H1 (cell line): ENCODE results near the gene PKN3. TPM values are rescaled to one million over a fixed set of nuclear protein-coding genes. Genes with fewer than 3 reads are reported as not detected.

Experiments used
- CTCF ChIA-PET: fragments of 300-600 bp; sonication (Branson Sonifier 250); formaldehyde crosslinking; loops from one replicate; lab custom pipeline; 2021; ENCODE audit not compliant: partially characterized antibody; lab: Charles Lee
- POLR2A ChIA-PET: fragments of 300-600 bp; sonication (Branson Sonifier 250); formaldehyde crosslinking; loops from one replicate; lab custom pipeline; 2021; ENCODE audit warnings: inconsistent platforms; ENCODE audit not compliant: partially characterized antibody; lab: Charles Lee
- DNase-seq, 2 experiments: peaks; one replicate each; pipeline versions ENCODE4 v3.0.0 to v3.0.0-alpha.2; 2010 to 2022; ENCODE audit warnings: low spot score in 2 of 2, low read depth in 1 of 2, mixed read lengths in 1 of 2
- FAIRE-seq: peaks from 2 replicates; lab custom pipeline; 2011; peaks lifted over from hg19 to GRCh38; lab: Jason Lieb, UNC
- H2AFZ ChIP-seq: 2 replicates; pipeline ENCODE4 v1.8.1; 2012; ENCODE audit warnings: low read length, inconsistent platforms
- H2AK5ac ChIP-seq: 2 replicates; pipeline ENCODE4 v1.6.1; 2013; ENCODE audit warnings: low read depth, low read length
- H2BK120ac ChIP-seq: replicated peaks from 2 replicates; pipeline ENCODE3; 2013; ENCODE audit warnings: low read depth, low read length, inconsistent platforms
- H2BK12ac ChIP-seq: 2 replicates; pipeline ENCODE4 v1.6.1; 2013; ENCODE audit warnings: low read depth, low read length
- H2BK15ac ChIP-seq: 2 replicates; pipeline ENCODE4 v1.6.1; 2013; ENCODE audit warnings: low read length
- H2BK20ac ChIP-seq: 2 replicates; pipeline ENCODE4 v1.6.1; 2013; ENCODE audit warnings: low read length
- H2BK5ac ChIP-seq: 2 replicates; pipeline ENCODE4 v1.6.1; 2013; ENCODE audit warnings: low read depth, low read length
- H3K14ac ChIP-seq: 2 replicates; pipeline ENCODE4 v1.6.1; 2013; ENCODE audit warnings: inconsistent platforms; ENCODE audit not compliant: insufficient read length
- H3K18ac ChIP-seq: 2 replicates; pipeline ENCODE4 v1.6.1; 2013; ENCODE audit warnings: low read length; ENCODE audit errors: extremely low read depth
- H3K23ac ChIP-seq: 2 replicates; pipeline ENCODE4 v1.6.1; 2013; ENCODE audit warnings: inconsistent platforms; ENCODE audit not compliant: insufficient read length
- H3K23me2 ChIP-seq: 2 replicates; pipeline ENCODE4 v1.6.1; 2013; ENCODE audit warnings: low read depth, low read length
- H3K27ac ChIP-seq: 2 replicates; pipeline ENCODE4 v1.6.1; 2011; ENCODE audit warnings: low read depth, low read length, inconsistent platforms
- H3K27me3 ChIP-seq, 4 experiments: replicated peaks in 1 of 4; 1 replicate in 1 of 4; 2 replicates in 3 of 4; pipeline versions ENCODE4 v1.6.1 to v1.8.1; 2011 to 2013; ENCODE audit warnings: low read length in 3 of 4, mild to moderate bottlenecking in 3 of 4, inconsistent platforms in 2 of 4, mixed read lengths in 2 of 4, moderate library complexity in 1 of 4; ENCODE audit not compliant: control insufficient read depth in 3 of 4, insufficient read depth in 3 of 4; ENCODE audit errors: extremely low read depth in 1 of 4
- H3K36me3 ChIP-seq, 4 experiments: 2 replicates each; pipeline versions ENCODE4 v1.6.1 to v1.8.1; 2011 to 2013; ENCODE audit warnings: mild to moderate bottlenecking in 4 of 4, low read length in 3 of 4, moderate library complexity in 2 of 4, control low read depth in 1 of 4, inconsistent platforms in 1 of 4; ENCODE audit not compliant: insufficient read depth in 4 of 4, control insufficient read depth in 2 of 4
- H3K4ac ChIP-seq: replicated peaks from 2 replicates; pipeline ENCODE3; 2013; ENCODE audit warnings: low read length, low read depth, mixed read lengths, inconsistent platforms; ENCODE audit not compliant: insufficient read length
- H3K4me1 ChIP-seq, 4 experiments: replicated peaks in 1 of 4; 1 replicate in 1 of 4; 2 replicates in 3 of 4; pipeline versions ENCODE4 v1.6.1 to v1.8.1; 2011 to 2013; ENCODE audit warnings: low read length in 3 of 4, inconsistent platforms in 2 of 4, mixed read lengths in 1 of 4; ENCODE audit not compliant: insufficient read depth in 4 of 4, control insufficient read depth in 3 of 4
- H3K4me2 ChIP-seq, 2 experiments: 2 replicates each; pipeline versions ENCODE4 v1.6.1 to v1.8.1; 2011 to 2013; ENCODE audit warnings: low read depth in 2 of 2, low read length in 2 of 2, control low read depth in 1 of 2, inconsistent platforms in 1 of 2, mild to moderate bottlenecking in 1 of 2; ENCODE audit not compliant: insufficient read depth in 1 of 2
- H3K4me3 ChIP-seq, 4 experiments: fragments of 200-600, 300-600 bp in 1 of 4; sonication (generic), shearing (Covaris generic), sonication (Bioruptor Twin) in 1 of 4; 2 replicates each; pipeline versions ENCODE4 v1.5.1 to v1.8.1; 2011 to 2016; ENCODE audit warnings: low read length in 4 of 4, low read depth in 3 of 4, control low read depth in 2 of 4, inconsistent platforms in 2 of 4, mild to moderate bottlenecking in 2 of 4, mixed read lengths in 1 of 4, moderate library complexity in 1 of 4; ENCODE audit not compliant: insufficient read depth in 2 of 4; ENCODE audit errors: extremely low read depth in 1 of 4
- H3K56ac ChIP-seq: replicated peaks from 2 replicates; pipeline ENCODE3; 2013; ENCODE audit warnings: low read depth, mild to moderate bottlenecking, mixed read lengths, low read length, inconsistent platforms; ENCODE audit not compliant: insufficient read length
- H3K79me1 ChIP-seq: 2 replicates; pipeline ENCODE4 v1.6.1; 2013; ENCODE audit warnings: low read depth, low read length, control low read depth
- H3K79me2 ChIP-seq, 2 experiments: 2 replicates each; pipeline versions ENCODE4 v1.6.1 to v1.8.1; 2012 to 2013; ENCODE audit warnings: low read length in 2 of 2, mild to moderate bottlenecking in 2 of 2, inconsistent platforms in 1 of 2; ENCODE audit not compliant: insufficient read depth in 2 of 2, control insufficient read depth in 1 of 2
- H3K9ac ChIP-seq, 4 experiments: replicated peaks in 1 of 4; 1 replicate in 1 of 4; 2 replicates in 3 of 4; pipeline versions ENCODE4 v1.6.1 to v1.8.1; 2011 to 2013; ENCODE audit warnings: low read depth in 3 of 4, low read length in 3 of 4, control low read depth in 2 of 4, mild to moderate bottlenecking in 2 of 4, moderate library complexity in 2 of 4, inconsistent platforms in 1 of 4; ENCODE audit errors: extremely low read depth in 1 of 4
- H3K9me3 ChIP-seq, 2 experiments: 2 replicates each; pipeline versions ENCODE4 v1.6.1 to v1.8.1; 2012 to 2013; ENCODE audit warnings: mild to moderate bottlenecking in 2 of 2, moderate library complexity in 2 of 2, control low read depth in 1 of 2, inconsistent platforms in 1 of 2, low read depth in 1 of 2, low read length in 1 of 2, mixed read lengths in 1 of 2; ENCODE audit not compliant: insufficient read depth in 2 of 2
- H4K20me1 ChIP-seq, 2 experiments: replicated peaks in 1 of 2; 2 replicates each; pipeline versions ENCODE3 to v1.8.1; 2011 to 2013; ENCODE audit warnings: inconsistent platforms in 2 of 2, low read length in 2 of 2, mild to moderate bottlenecking in 1 of 2; ENCODE audit not compliant: insufficient read depth in 2 of 2, control insufficient read depth in 1 of 2
- H4K5ac ChIP-seq: 2 replicates; pipeline ENCODE4 v1.6.1; 2013; ENCODE audit warnings: low read length, low read depth, mixed read lengths, inconsistent platforms; ENCODE audit not compliant: insufficient read length
- H4K8ac ChIP-seq: 2 replicates; pipeline ENCODE4 v1.8.0; 2013; ENCODE audit warnings: mild to moderate bottlenecking, moderate library complexity, low read length, inconsistent platforms; ENCODE audit not compliant: insufficient read depth; ENCODE audit errors: extremely low read depth
- H4K91ac ChIP-seq: replicated peaks from 2 replicates; pipeline ENCODE3; 2013; ENCODE audit warnings: low read length, mixed read lengths, inconsistent platforms; ENCODE audit not compliant: insufficient read length
- CTCF ChIP-seq, 3 experiments: IDR thresholded peaks; 1 replicate in 2 of 3; 2 replicates in 1 of 3; pipeline versions ENCODE4 v1.5.1 to v1.6.1; 2011; ENCODE audit warnings: low read length in 3 of 3, mild to moderate bottlenecking in 3 of 3, inconsistent platforms in 2 of 3, low read depth in 1 of 3, moderate library complexity in 1 of 3; ENCODE audit not compliant: insufficient read depth in 1 of 3; ENCODE audit errors: control extremely low read depth in 1 of 3
- EGR1 ChIP-seq: IDR thresholded peaks from 2 replicates; pipeline ENCODE4 v1.6.1; 2011; ENCODE audit warnings: low read depth, low read length, borderline replicate concordance
- KDM1A ChIP-seq: fragments of 200-600, 300-600 bp; sonication (generic); IDR thresholded peaks from 2 replicates; pipeline ENCODE4 v1.7.1; 2016; ENCODE audit warnings: mild to moderate bottlenecking, low read length, borderline replicate concordance
- MAFK ChIP-seq: IDR thresholded peaks from 2 replicates; pipeline ENCODE4 v1.6.1; 2012; ENCODE audit warnings: low read depth, mild to moderate bottlenecking, improper control_type of control experiment, low read length
- SIRT6 ChIP-seq: IDR thresholded peaks from one replicate; pipeline ENCODE4 v1.7.1; 2012; ENCODE audit warnings: low read length, inconsistent platforms
- SUZ12 ChIP-seq: fragments of 200-600 bp; sonication (generic); IDR thresholded peaks from 2 replicates; pipeline ENCODE4 v1.6.1; 2012; ENCODE audit warnings: mild to moderate bottlenecking, inconsistent platforms, low read length, moderate library complexity, mixed read lengths
- TCF12 ChIP-seq: IDR thresholded peaks from 2 replicates; pipeline ENCODE4 v1.6.1; 2011; ENCODE audit warnings: low read depth, mild to moderate bottlenecking, low read length
- TEAD4 ChIP-seq: IDR thresholded peaks from 2 replicates; pipeline ENCODE4 v1.6.1; 2012; ENCODE audit warnings: low read depth, low read length, inconsistent platforms, mixed read lengths
- WGBS, 2 experiments: shearing (Covaris generic) in 1 of 2; methylation state at CpG; one replicate each; pipeline versions ENCODE4 v1.1.6 to v1.1.7; 2013 to 2015; ENCODE audit warnings: low lambda C conversion rate in 2 of 2, mixed read lengths in 2 of 2, inconsistent platforms in 1 of 2, low coverage in 1 of 2, missing lambda C conversion rate in 1 of 2; ENCODE audit not compliant: insufficient replicate concordance in 2 of 2, insufficient coverage in 1 of 2, insufficient read length in 1 of 2; ENCODE audit errors: extremely low coverage in 1 of 2, missing lambda C conversion rate in 1 of 2; 5-methylcytosine and 5-hydroxymethylcytosine counted together
- polyA plus RNA-seq, 7 experiments: library from polyadenylated mRNA; depleted of rRNA in 3 of 7; stranded (reverse) in 5 of 7; unstranded in 2 of 7; fragments of >200 nt in 5 of 7; fragments of 200-250 nt in 2 of 7; gene quantifications; 1 replicate in 5 of 7; 2 replicates in 1 of 7; 4 replicates in 1 of 7; pipeline versions ENCODE4 v1.2.1 to v1.2.3, GENCODE V29; 2011 to 2013; ENCODE audit warnings: missing spikeins in 2 of 7, mixed read lengths in 2 of 7
- total RNA-seq: library from RNA; stranded (reverse); fragmentation: NEBNext Ultra II Directional; extraction: Animal tissue kit (Norgen Biotek cat#: 25700); gene quantifications from 2 replicates; pipeline ENCODE4 v1.2.1, GENCODE V29; 2021

Gene PKN3
- total and polyA plus RNA-seq, 2 of the 8 experiments (the other 6 are each of a cell fraction or from before 2014, with no cell fraction given): 15.7 to 16.3 TPM

GRCh38 chr9:128731093-128731492, 28.8 kb downstream of the PKN3 start:
- no peak for FAIRE-seq
- Histone ChIP-seq H3K4me2 (no peak overlapping the region), H3K4ac (no peak overlapping the region), H3K79me1 (peaks cover 2% of the 10 kb centered on the region; the same call in 1 of the 2 replicates), H3K23me2 (peaks cover 3% of the 10 kb centered on the region; the same call in 1 of the 2 replicates), H2AK5ac (no peak overlapping the region), H3K9me3 (no peaks in the 10 kb centered on the region), H3K14ac (no peak overlapping the region), H4K8ac (no peak overlapping the region), H4K91ac (no peak overlapping the region), H3K56ac (no peak overlapping the region), H2BK5ac (no peak overlapping the region), H3K23ac (no peak overlapping the region), H2BK120ac (no peak overlapping the region), H3K27me3 (no peaks in the 10 kb centered on the region), H4K20me1 (no peaks in the 10 kb centered on the region), H2AFZ (no peak overlapping the region), H3K4me3 (no peak overlapping the region), H3K4me1 (peaks cover 0 to 1% (median 0%) of the 10 kb centered on the region in 4 experiments; a peak in 1 of 7 replicates), H2BK15ac (no peak overlapping the region), H3K9ac (no peak overlapping the region), H4K5ac (no peak overlapping the region), H3K79me2 (no peaks in the 10 kb centered on the region), H3K27ac (no peak overlapping the region), H3K36me3 (peaks cover 0 to 2% (median under 1%) of the 10 kb centered on the region in 4 experiments; a peak in 1 of 8 replicates), H2BK12ac (no peak overlapping the region), H2BK20ac (no peak overlapping the region), H3K18ac (no peak overlapping the region)
- 97% methylated on average over 12 of the region's 13 CpGs; no CpG with 5 or more reads in 1 of the 2 experiments for WGBS, 2 experiments
- ChIA-PET POLR2A (interaction anchor here (0.9 kb wide), 2 partner anchors 41 to 47 kb away, joined by 3 to 4 read pairs; no protein-coding TSS in a partner anchor), CTCF (interaction anchor here (1.1 to 6.5 kb wide), 2 partner anchors 15 to 83 kb away, joined by 3 to 104 read pairs; no protein-coding TSS in a partner anchor)
- no peak for DNase-seq
- no peak for TF ChIP-seq EGR1
- no peak for TF ChIP-seq SIRT6
- TF ChIP-seq MAFK: no peak
- no peak for TF ChIP-seq CTCF (IDR thresholded peaks at IDR 0.05; ENCODE audit: control extremely low read depth in 1 of 3, insufficient read depth in 1 of 3, low read depth in 1 of 3, low read length in 3 of 3)
- no peak for TF ChIP-seq SUZ12
- no peak for TF ChIP-seq TCF12
- TF ChIP-seq TEAD4: no peak
- no peak for TF ChIP-seq KDM1A
